GM12878 (cell line): ENCODE measurements around the gene RGMB. TPM values are rescaled to one million over a fixed set of nuclear protein-coding genes. Genes with fewer than 3 reads are reported as not detected.

Experiments used
- ATAC-seq: fragments of 200-7000 bp; cut with Tn5 transposase; 3 replicates; pipeline ENCODE4 v1.9.1; 2020; ENCODE audit warnings: mild to moderate bottlenecking, moderate library complexity
- BruUV-seq: library from RNA; stranded (reverse); fragments of 400-500 nt; replicated peaks from 2 replicates; lab custom pipeline; 2021; lab: Mats Ljungman, UMichigan
- CTCF ChIA-PET: fragments of 300-600 bp; sonication (Branson Sonifier 250); formaldehyde crosslinking; extraction: SDS; loops from one replicate; lab custom pipeline; 2021; ENCODE audit warnings: inconsistent platforms; lab: Yijun Ruan, JAX
- POLR2A ChIA-PET: fragments of 350-600 bp; formaldehyde crosslinking; extraction: SDS; loops from one replicate; lab custom pipeline; 2021; ENCODE audit warnings: inconsistent platforms; lab: Charles Lee
- RAD21 ChIA-PET: fragments of 300-600 bp; sonication (Branson Sonifier 250); formaldehyde crosslinking; loops from one replicate; lab custom pipeline; 2023; ENCODE audit warnings: antibody characterized with exemption; ENCODE audit not compliant: unreplicated experiment; lab: Charles Lee
- SMC1A ChIA-PET: fragments of 300-600 bp; sonication (Branson Sonifier 250); formaldehyde crosslinking; loops from one replicate; lab custom pipeline; 2023; ENCODE audit not compliant: unreplicated experiment, uncharacterized antibody; lab: Charles Lee
- DNase-seq: peaks from one replicate; pipeline ENCODE4 v3.0.0-alpha.2; 2011; ENCODE audit warnings: low read depth, low spot score
- FAIRE-seq: peaks from 3 replicates; lab custom pipeline; 2011; peaks lifted over from hg19 to GRCh38; lab: Jason Lieb, UNC
- H2AFZ ChIP-seq: 2 replicates; pipeline ENCODE4 v1.6.0; 2011; ENCODE audit warnings: low read depth, low read length, control low read depth; ENCODE audit not compliant: control insufficient read depth
- H3K27ac ChIP-seq: 2 replicates; pipeline ENCODE4 v1.5.1; 2011; ENCODE audit warnings: control low read depth; ENCODE audit not compliant: control insufficient read depth, insufficient read depth
- H3K27me3 ChIP-seq, 2 experiments: replicated peaks in 1 of 2; 2 replicates each; pipeline versions ENCODE4 v1.6.0 to v1.6.1; 2011; ENCODE audit warnings: low read length in 1 of 2; ENCODE audit not compliant: control insufficient read depth in 2 of 2, insufficient read depth in 2 of 2
- H3K36me3 ChIP-seq, 2 experiments: 2 replicates each; pipeline ENCODE4 v1.5.1; 2011; ENCODE audit warnings: low read length in 1 of 2; ENCODE audit not compliant: control insufficient read depth in 2 of 2, insufficient read depth in 2 of 2
- H3K4me1 ChIP-seq: 2 replicates; pipeline ENCODE4 v1.6.1; 2011; ENCODE audit warnings: mild to moderate bottlenecking, low read length, moderate library complexity, mixed read lengths; ENCODE audit not compliant: control insufficient read depth, insufficient read depth
- H3K4me2 ChIP-seq: 2 replicates; pipeline ENCODE4 v1.6.0; 2011; ENCODE audit warnings: control low read depth; ENCODE audit not compliant: control insufficient read depth, insufficient read depth
- H3K4me3 ChIP-seq: fragments of 200-600 bp; sonication (generic); 2 replicates; pipeline ENCODE4 v1.5.1; 2016
- H3K79me2 ChIP-seq: 2 replicates; pipeline ENCODE4 v1.6.0; 2011; ENCODE audit warnings: low read length; ENCODE audit not compliant: control insufficient read depth, insufficient read depth
- H3K9ac ChIP-seq: 2 replicates; pipeline ENCODE4 v1.8.0; 2011; ENCODE audit warnings: low read length, control low read depth, mixed read lengths; ENCODE audit not compliant: control insufficient read depth, insufficient read depth
- H3K9me3 ChIP-seq: replicated peaks from 3 replicates; pipeline ENCODE4 v1.5.1; 2011; ENCODE audit warnings: mild to moderate bottlenecking, low read length; ENCODE audit not compliant: control insufficient read depth, insufficient read depth
- H4K20me1 ChIP-seq: 2 replicates; pipeline ENCODE4 v1.6.0; 2011; ENCODE audit not compliant: control insufficient read depth, insufficient read depth
- BCL11A ChIP-seq: IDR thresholded peaks from 2 replicates; pipeline ENCODE4 v1.6.1; 2011; ENCODE audit warnings: low read depth, low read length
- BMI1 ChIP-seq: fragments of 450-650 bp; IDR thresholded peaks from 2 replicates; pipeline ENCODE4 v1.6.1; 2016; ENCODE audit warnings: mild to moderate bottlenecking, moderate library complexity, borderline replicate concordance
- CHD4 ChIP-seq: fragments of 200-600 bp; sonication (generic); IDR thresholded peaks from 2 replicates; pipeline ENCODE4 v1.6.1; 2016; ENCODE audit warnings: mild to moderate bottlenecking
- FOXM1 ChIP-seq: IDR thresholded peaks from 2 replicates; pipeline ENCODE4 v1.6.1; 2012; ENCODE audit warnings: low read depth, mild to moderate bottlenecking, inconsistent platforms, low read length, moderate library complexity
- GABPA ChIP-seq: IDR thresholded peaks from 2 replicates; pipeline ENCODE4 v1.6.1; 2014; ENCODE audit warnings: antibody characterized with exemption, low read depth, mild to moderate bottlenecking, inconsistent platforms
- IRF4 ChIP-seq: IDR thresholded peaks from 2 replicates; pipeline ENCODE4 v1.6.1; 2011; ENCODE audit warnings: low read depth, low read length
- KAT2A ChIP-seq: conservative IDR thresholded peaks from 2 replicates; pipeline ENCODE4 v1.6.1; 2011; ENCODE audit warnings: low read depth, low read length; ENCODE audit not compliant: control insufficient read depth
- MXI1 ChIP-seq: fragments of 150-350 bp; IDR thresholded peaks from 2 replicates; pipeline ENCODE4 v1.6.1; 2011; ENCODE audit warnings: low read depth, mild to moderate bottlenecking, inconsistent platforms, low read length, improper control_type of control experiment
- NBN ChIP-seq: fragments of 450-650 bp; IDR thresholded peaks from 2 replicates; pipeline ENCODE4 v1.6.1; 2016
- NFYA ChIP-seq: IDR thresholded peaks from 2 replicates; pipeline ENCODE4 v1.6.1; 2011; ENCODE audit warnings: low read depth, mild to moderate bottlenecking, low read length, improper control_type of control experiment, borderline replicate concordance
- SIN3A ChIP-seq: IDR thresholded peaks from 2 replicates; pipeline ENCODE4 v1.6.1; 2012; ENCODE audit warnings: low read depth, low read length, improper control_type of control experiment
- SMAD5 ChIP-seq: IDR thresholded peaks from 2 replicates; pipeline ENCODE4 v1.6.1; 2016; ENCODE audit warnings: antibody characterized with exemption, low read depth
- STAT1 ChIP-seq: fragments of 450-650 bp; conservative IDR thresholded peaks from 2 replicates; pipeline ENCODE4 v1.6.1; 2014; ENCODE audit warnings: antibody characterized with exemption, mild to moderate bottlenecking
- SUPT20H ChIP-seq: IDR thresholded peaks from 2 replicates; pipeline ENCODE4 v1.6.1; 2011; ENCODE audit warnings: low read depth, mild to moderate bottlenecking, low read length, moderate library complexity, borderline replicate concordance; ENCODE audit not compliant: control insufficient read depth
- TBL1XR1 ChIP-seq: IDR thresholded peaks from 2 replicates; pipeline ENCODE4 v1.6.1; 2012; ENCODE audit warnings: low read depth, low read length, improper control_type of control experiment
- ZNF207 ChIP-seq: fragments of 450-650 bp; IDR thresholded peaks from 2 replicates; pipeline ENCODE4 v1.6.1; 2014; ENCODE audit warnings: antibody characterized with exemption, mild to moderate bottlenecking, borderline replicate concordance
- ZNF274 ChIP-seq: IDR thresholded peaks from one replicate; pipeline ENCODE4 v1.8.0; 2011; ENCODE audit not compliant: insufficient read length, insufficient read depth
- WGBS: methylation state at CpG from one replicate; pipeline ENCODE4 v1.1.6; 2016; ENCODE audit warnings: low lambda C conversion rate; ENCODE audit not compliant: insufficient replicate concordance, insufficient coverage; ENCODE audit errors: missing lambda C conversion rate; 5-methylcytosine and 5-hydroxymethylcytosine counted together
- in situ Hi-C: fragments of 300-500 bp; cut with MboI; formaldehyde crosslinking; loops from 9 replicates; pipeline ENCODE4 v1.14.3; 2018; ENCODE audit warnings: mixed read lengths
- intact Hi-C: fragments of 100-400 bp; cut with micrococcal nuclease; formaldehyde crosslinking; loops from one replicate; pipeline ENCODE4 v1.14.2; 2022; ENCODE audit not compliant: unreplicated experiment
- polyA plus RNA-seq, 11 experiments: library from polyadenylated mRNA; depleted of rRNA in 4 of 11; unstranded in 6 of 11; stranded (reverse) in 5 of 11; fragments of >200 nt; fragmentation: Nextera tagmentation in 4 of 11; fragmentation: Illumina TruSeq in 1 of 11; extraction: Ambion mirVana in 4 of 11; extraction: Trizol in 1 of 11; gene quantifications; 1 replicate in 1 of 11; 2 replicates in 10 of 11; pipeline versions ENCODE4 v1.2.1 to v1.2.3, GENCODE V29; 2011 to 2016; ENCODE audit warnings: inconsistent platforms in 2 of 11, missing spikeins in 2 of 11, low read depth in 1 of 11
- total RNA-seq, 4 experiments: library from RNA; depleted of rRNA in 3 of 4; stranded (reverse); fragments of >200 nt in 3 of 4; fragmentation: Illumina TruSeq in 1 of 4; extraction: Trizol in 1 of 4; gene quantifications; 2 replicates each; pipeline versions ENCODE4 v1.2.1 to v1.2.3, GENCODE V29; 2013 to 2021

Gene RGMB
- total and polyA plus RNA-seq, 10 of the 15 experiments (the other 5 are each of a cell fraction or from before 2014, with no cell fraction given): 1.3 to 15.3 (median 7.4) TPM

GRCh38 chr5:98779264-98779877 is 5.9 kb downstream of the RGMB start:
- TF ChIP-seq ZNF207 (no peak), BCL11A (no peak), STAT1 (no peak), TBL1XR1 (no peak), GABPA (no peak), SMAD5 (no peak), FOXM1 (no peak), KAT2A (no peak), SIN3A (no peak), MXI1 (no peak), CHD4 (no peak), ZNF274 (no peak), BMI1 (no peak), NFYA (no peak), IRF4 (no peak), NBN (no peak), SUPT20H (no peak)
- Histone ChIP-seq H3K9me3 (no peaks in the 10 kb centered on the region), H3K27ac (no peak overlapping the region), H3K4me1 (peaks cover 7% of the 10 kb centered on the region), H3K79me2 (peaks cover 71% of the 10 kb centered on the region), H3K27me3 (no peaks in the 10 kb centered on the region), H3K9ac (no peak overlapping the region), H2AFZ (no peak overlapping the region), H3K36me3 (peaks cover 0 to 6% of the 10 kb centered on the region in 2 experiments; a peak in 2 of 4 replicates), H3K4me2 (no peak overlapping the region; the same call in 1 of the 2 replicates), H3K4me3 (no peak overlapping the region), H4K20me1 (no peaks in the 10 kb centered on the region; the same call in 1 of the 2 replicates)
- ChIA-PET POLR2A (no interaction called here), RAD21 (interaction anchor here (2.3 kb wide), 1 partner anchor 11 kb away, joined by 9 read pairs; no protein-coding TSS in a partner anchor), SMC1A (interaction anchor here (2.3 kb wide), 1 partner anchor 16 kb away, joined by 11 read pairs; no protein-coding TSS in a partner anchor), CTCF (interaction anchor here (2.0 to 2.8 kb wide), 2 partner anchors 10 to 17 kb away, joined by 20 to 27 read pairs; no protein-coding TSS in a partner anchor)
- no TSS peak for BruUV-seq
- no peak for DNase-seq
- FAIRE-seq: no peak
- no peak for ATAC-seq
- intact Hi-C loops: no loop called here
- 98% methylated on average over 11 of the region's 11 CpGs for WGBS
- in situ Hi-C loops: loop anchor here (10.0 kb wide), 1 partner anchor 255 kb away; no protein-coding TSS in a partner anchor
